KMS-11 (cell line): ENCODE results near the gene DSP.

Experiments used
- H2AFZ ChIP-seq: fragments of 200-600 bp; sonication (generic); 2 replicates; pipeline ENCODE4 v1.6.1; 2016; ENCODE audit warnings: antibody characterized with exemption, mixed run types, low read depth
- H3K27ac ChIP-seq: fragments of 200-600 bp; sonication (generic); 2 replicates; pipeline ENCODE4 v1.6.1; 2016; ENCODE audit warnings: mild to moderate bottlenecking, mixed run types
- H3K27me3 ChIP-seq: fragments of 200-600 bp; sonication (generic); 2 replicates; pipeline ENCODE4 v1.6.1; 2017; ENCODE audit warnings: mild to moderate bottlenecking, low read depth, mixed run types, moderate library complexity; ENCODE audit not compliant: insufficient read depth
- H3K36me3 ChIP-seq: fragments of 200-600 bp; sonication (generic); 2 replicates; pipeline ENCODE4 v1.6.1; 2017; ENCODE audit warnings: mild to moderate bottlenecking, mixed run types; ENCODE audit not compliant: insufficient read depth
- H3K4me1 ChIP-seq: fragments of 200-600 bp; sonication (generic); 2 replicates; pipeline ENCODE4 v1.6.1; 2016; ENCODE audit warnings: mild to moderate bottlenecking, low read depth, mixed run types; ENCODE audit not compliant: poor library complexity, severe bottlenecking
- H3K4me2 ChIP-seq: fragments of 200-600 bp; sonication (generic); 2 replicates; pipeline ENCODE4 v1.7.0; 2016; ENCODE audit warnings: mild to moderate bottlenecking, mixed run types
- H3K4me3 ChIP-seq: fragments of 200-600 bp; sonication (generic); IDR thresholded peaks from 2 replicates; pipeline ENCODE4 v1.6.1; 2017; ENCODE audit warnings: low read depth, low read length, mixed read lengths; ENCODE audit not compliant: insufficient read depth
- H3K79me2 ChIP-seq: fragments of 200-600 bp; sonication (generic); 2 replicates; pipeline ENCODE4 v1.6.1; 2016; ENCODE audit warnings: low read depth, mixed run types; ENCODE audit not compliant: insufficient read depth
- H3K9ac ChIP-seq: fragments of 200-600 bp; sonication (generic); 2 replicates; pipeline ENCODE4 v1.6.1; 2016; ENCODE audit warnings: mild to moderate bottlenecking, mixed run types
- H4K20me1 ChIP-seq: fragments of 200-600 bp; sonication (generic); 2 replicates; pipeline ENCODE4 v1.6.1; 2016; ENCODE audit warnings: mild to moderate bottlenecking, mixed run types; ENCODE audit not compliant: insufficient read depth
- CTCF ChIP-seq: fragments of 200-600 bp; sonication (generic); conservative IDR thresholded peaks from 2 replicates; pipeline ENCODE4 v1.6.1; 2017; ENCODE audit warnings: low read depth, mild to moderate bottlenecking, antibody characterized with exemption, low read length, moderate library complexity, mixed read lengths

DSP gene

GRCh38 chr6:7505189-7505699, 36.2 kb upstream of the DSP start:
- no peak overlapping the region for H3K4me2 ChIP-seq
- H3K27ac ChIP-seq, result no peak overlapping the region
- H3K4me1 ChIP-seq, result no peaks in the 10 kb centered on the region
- H4K20me1 ChIP-seq, result no peaks in the 10 kb centered on the region
- H3K36me3 ChIP-seq, result no peaks in the 10 kb centered on the region
- no peak overlapping the region for H2AFZ ChIP-seq
- TF ChIP-seq CTCF, result no peak
- no peaks in the 10 kb centered on the region for H3K79me2 ChIP-seq
- no peaks in the 10 kb centered on the region for H3K27me3 ChIP-seq
- H3K4me3 ChIP-seq, result no peak overlapping the region
- no peak overlapping the region for H3K9ac ChIP-seq

- no peak overlapping the region for H3K4me2 ChIP-seq
- H3K27me3 ChIP-seq, result no peaks in the 10 kb centered on the region
- H3K4me3 ChIP-seq, result no peak overlapping the region
- TF ChIP-seq CTCF, result no peak
- no peaks in the 10 kb centered on the region for H4K20me1 ChIP-seq
- no peak overlapping the region for H2AFZ ChIP-seq
- H3K27ac ChIP-seq, result no peak overlapping the region
- no peaks in the 10 kb centered on the region for H3K4me1 ChIP-seq
- H3K36me3 ChIP-seq, result no peaks in the 10 kb centered on the region
- no peaks in the 10 kb centered on the region for H3K79me2 ChIP-seq
- H3K9ac ChIP-seq, result no peak overlapping the region
Measured at GRCh38 chr6:7507600-7507999, 33.9 kb upstream of the DSP start.

GRCh38 chr6:7512320-7512719, 29.2 kb upstream of the DSP start:
- H3K4me1 ChIP-seq, result no peaks in the 10 kb centered on the region
- no peaks in the 10 kb centered on the region for H4K20me1 ChIP-seq
- H3K79me2 ChIP-seq, result no peaks in the 10 kb centered on the region
- no peak overlapping the region for H3K9ac ChIP-seq
- H3K27ac ChIP-seq, result no peak overlapping the region
- H3K27me3 ChIP-seq, result no peaks in the 10 kb centered on the region
- no peak for TF ChIP-seq CTCF
- H3K36me3 ChIP-seq, result no peaks in the 10 kb centered on the region
- no peak overlapping the region for H2AFZ ChIP-seq
- H3K4me3 ChIP-seq, result no peak overlapping the region
- no peak overlapping the region for H3K4me2 ChIP-seq

- H3K79me2 ChIP-seq, result no peaks in the 10 kb centered on the region
- no peak overlapping the region for H3K9ac ChIP-seq
- no peaks in the 10 kb centered on the region for H3K4me1 ChIP-seq
- H2AFZ ChIP-seq, result no peak overlapping the region
- no peaks in the 10 kb centered on the region for H4K20me1 ChIP-seq
- no peak overlapping the region for H3K4me3 ChIP-seq
- H3K27ac ChIP-seq, result no peak overlapping the region
- no peak overlapping the region for H3K4me2 ChIP-seq
- H3K27me3 ChIP-seq, result no peaks in the 10 kb centered on the region
- H3K36me3 ChIP-seq, result no peaks in the 10 kb centered on the region
- TF ChIP-seq CTCF, result no peak
Measured at GRCh38 chr6:7513529-7513928, 27.9 kb upstream of the DSP start.

- Histone ChIP-seq H3K36me3 (no peaks in the 10 kb centered on the region), H3K27me3 (no peaks in the 10 kb centered on the region), H3K4me1 (no peaks in the 10 kb centered on the region), H4K20me1 (no peaks in the 10 kb centered on the region), H3K27ac (no peak overlapping the region), H3K4me2 (no peak overlapping the region), H3K4me3 (no peak overlapping the region), H3K9ac (no peak overlapping the region), H2AFZ (no peak overlapping the region), H3K79me2 (no peaks in the 10 kb centered on the region)
- TF ChIP-seq CTCF, result no peak
Measured at GRCh38 chr6:7515363-7515762, 26.1 kb upstream of the DSP start.
